KOPT-K1 (cell line): ENCODE data around the gene ECPAS.
"Not testable (repeated sequence)": the region's sequence is repeated elsewhere in the genome, so short reads cannot be mapped to it uniquely, and the experiment has no call there.

Experiments used
- H3K27ac ChIP-seq: fragments of 200-600 bp; sonication (generic); 2 replicates; pipeline ENCODE4 v1.5.1; 2016; ENCODE audit warnings: antibody characterized with exemption, mild to moderate bottlenecking, low read depth, low read length; ENCODE audit not compliant: poor library complexity, severe bottlenecking
- H3K36me3 ChIP-seq: fragments of 200-600 bp; sonication (generic); 2 replicates; pipeline ENCODE4 v1.5.1; 2017; ENCODE audit warnings: antibody characterized with exemption, mild to moderate bottlenecking, low read length, moderate library complexity; ENCODE audit not compliant: insufficient read depth
- H3K9me3 ChIP-seq: fragments of 200-600 bp; sonication (generic); 2 replicates; pipeline ENCODE4 v1.5.1; 2017; ENCODE audit warnings: antibody characterized with exemption, low read length, mild to moderate bottlenecking; ENCODE audit not compliant: insufficient read depth, poor library complexity, severe bottlenecking

ECPAS gene

GRCh38 chr9:111360881-111361280, 123.3 kb downstream of the ECPAS start:
- Histone ChIP-seq H3K36me3 (peaks cover 41% of the 10 kb centered on the region), H3K9me3 (no peaks in the 10 kb centered on the region), H3K27ac (no peak overlapping the region)

- Histone ChIP-seq H3K27ac (no peak overlapping the region), H3K9me3 (no peaks in the 10 kb centered on the region), H3K36me3 (peaks cover 9% of the 10 kb centered on the region; the same call in 1 of the 2 replicates)
Measured at GRCh38 chr9:111356481-111357244, 127.5 kb downstream of the ECPAS start.

- Histone ChIP-seq H3K27ac (no peak overlapping the region), H3K9me3 (no peaks in the 10 kb centered on the region)
Measured at GRCh38 chr9:111352545-111352944, 131.6 kb downstream of the ECPAS start.

GRCh38 chr9:111350556-111350955, 133.6 kb downstream of the ECPAS start:
- no peaks in the 10 kb centered on the region for H3K9me3 ChIP-seq
- H3K27ac ChIP-seq, result no peak overlapping the region
- no peaks in the 10 kb centered on the region for H3K36me3 ChIP-seq

More at GRCh38 chr9:111352545-111352944, 131.6 kb downstream of the ECPAS start:
- no peaks in the 10 kb centered on the region for H3K36me3 ChIP-seq

GRCh38 chr9:111349766-111350165, 134.4 kb downstream of the ECPAS start:
- Histone ChIP-seq H3K9me3 (no peaks in the 10 kb centered on the region), H3K27ac (no peak overlapping the region), H3K36me3 (no peaks in the 10 kb centered on the region)

- no peaks in the 10 kb centered on the region for H3K9me3 ChIP-seq
- H3K36me3 ChIP-seq, result no peaks in the 10 kb centered on the region
- no peak overlapping the region for H3K27ac ChIP-seq
Measured at GRCh38 chr9:111348821-111349271, 135.3 kb downstream of the ECPAS start.

GRCh38 chr9:111334318-111334863, 149.8 kb downstream of the ECPAS start:
- not testable (repeated sequence) for H3K9me3 ChIP-seq, H3K36me3 ChIP-seq, H3K27ac ChIP-seq

- no peaks in the 10 kb centered on the region for H3K9me3 ChIP-seq
- H3K36me3 ChIP-seq, result no peaks in the 10 kb centered on the region
- H3K27ac ChIP-seq, result no peak within 1 kb of the TSS
Measured at GRCh38 chr9:111330124-111330523, 154.1 kb downstream of the ECPAS start, which contains the start of gene OR2K2. OR2K2 (minus strand) TSS chr9:111330224; CDS start chr9:111328433, 1,791 bp downstream.

GRCh38 chr9:111320631-111321030, 163.6 kb downstream of the ECPAS start:
- Histone ChIP-seq H3K27ac (no peak overlapping the region), H3K36me3 (no peaks in the 10 kb centered on the region), H3K9me3 (no peaks in the 10 kb centered on the region)

GRCh38 chr9:111316796-111317195, 167.4 kb downstream of the ECPAS start:
- H3K9me3 ChIP-seq, result no peaks in the 10 kb centered on the region
- H3K27ac ChIP-seq, result no peak overlapping the region
- H3K36me3 ChIP-seq, result no peaks in the 10 kb centered on the region
